GM06990 (cell line): ENCODE data around the gene LAIR2.
A peak's percentile ranks its signal among the peaks of the same experiment; 100 is the strongest.

Source experiments
- DNase-seq: peaks from one replicate; pipeline ENCODE4 v3.0.0-alpha.2; 2011; ENCODE audit not compliant: insufficient read length; ENCODE audit errors: extremely low read depth
- H3K27me3 ChIP-seq: replicated peaks from 2 replicates; pipeline ENCODE4 v1.6.0; 2011; ENCODE audit warnings: low read length; ENCODE audit not compliant: control insufficient read depth, insufficient read depth
- H3K36me3 ChIP-seq: 2 replicates; pipeline ENCODE4 v1.5.1; 2011; ENCODE audit warnings: low read length; ENCODE audit not compliant: control insufficient read depth, insufficient read depth
- H3K4me3 ChIP-seq: replicated peaks from 2 replicates; pipeline ENCODE4 v1.5.1; 2011; ENCODE audit warnings: low read depth, mild to moderate bottlenecking, control low read depth, low read length
- TF ChIP-seq, protein P1 (sequence below): IDR thresholded peaks from 2 replicates; pipeline ENCODE4 v1.5.1; 2011; ENCODE audit warnings: low read length, control low read depth, mild to moderate bottlenecking, inconsistent platforms; ENCODE audit not compliant: insufficient read depth, poor library complexity, severe bottlenecking

LAIR2 gene

GRCh38 chr19:54523403-54523802 is 20.8 kb downstream of the LAIR2 start:
- no peaks in the 10 kb centered on the region for H3K36me3 ChIP-seq
- no peaks in the 10 kb centered on the region for H3K27me3 ChIP-seq
- H3K4me3 ChIP-seq = no peak overlapping the region
- TF ChIP-seq, protein P1, sequence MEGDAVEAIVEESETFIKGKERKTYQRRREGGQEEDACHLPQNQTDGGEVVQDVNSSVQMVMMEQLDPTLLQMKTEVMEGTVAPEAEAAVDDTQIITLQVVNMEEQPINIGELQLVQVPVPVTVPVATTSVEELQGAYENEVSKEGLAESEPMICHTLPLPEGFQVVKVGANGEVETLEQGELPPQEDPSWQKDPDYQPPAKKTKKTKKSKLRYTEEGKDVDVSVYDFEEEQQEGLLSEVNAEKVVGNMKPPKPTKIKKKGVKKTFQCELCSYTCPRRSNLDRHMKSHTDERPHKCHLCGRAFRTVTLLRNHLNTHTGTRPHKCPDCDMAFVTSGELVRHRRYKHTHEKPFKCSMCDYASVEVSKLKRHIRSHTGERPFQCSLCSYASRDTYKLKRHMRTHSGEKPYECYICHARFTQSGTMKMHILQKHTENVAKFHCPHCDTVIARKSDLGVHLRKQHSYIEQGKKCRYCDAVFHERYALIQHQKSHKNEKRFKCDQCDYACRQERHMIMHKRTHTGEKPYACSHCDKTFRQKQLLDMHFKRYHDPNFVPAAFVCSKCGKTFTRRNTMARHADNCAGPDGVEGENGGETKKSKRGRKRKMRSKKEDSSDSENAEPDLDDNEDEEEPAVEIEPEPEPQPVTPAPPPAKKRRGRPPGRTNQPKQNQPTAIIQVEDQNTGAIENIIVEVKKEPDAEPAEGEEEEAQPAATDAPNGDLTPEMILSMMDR = no peak
- DNase-seq = peak; percentile 50

GRCh38 chr19:54525636-54526035 is 23.0 kb downstream of the LAIR2 start:
- Histone ChIP-seq H3K36me3 (no peaks in the 10 kb centered on the region), H3K27me3 (no peaks in the 10 kb centered on the region), H3K4me3 (no peak overlapping the region)
- TF ChIP-seq, protein P1 = no peak
- no peak for DNase-seq

- no peaks in the 10 kb centered on the region for H3K27me3 ChIP-seq
- DNase-seq = no peak
- no peaks in the 10 kb centered on the region for H3K36me3 ChIP-seq
- H3K4me3 ChIP-seq = no peak overlapping the region
- TF ChIP-seq, protein P1 = no peak
These were observed 24.3 kb downstream of the LAIR2 start for GRCh38 chr19:54526972-54527371.

DNA sequence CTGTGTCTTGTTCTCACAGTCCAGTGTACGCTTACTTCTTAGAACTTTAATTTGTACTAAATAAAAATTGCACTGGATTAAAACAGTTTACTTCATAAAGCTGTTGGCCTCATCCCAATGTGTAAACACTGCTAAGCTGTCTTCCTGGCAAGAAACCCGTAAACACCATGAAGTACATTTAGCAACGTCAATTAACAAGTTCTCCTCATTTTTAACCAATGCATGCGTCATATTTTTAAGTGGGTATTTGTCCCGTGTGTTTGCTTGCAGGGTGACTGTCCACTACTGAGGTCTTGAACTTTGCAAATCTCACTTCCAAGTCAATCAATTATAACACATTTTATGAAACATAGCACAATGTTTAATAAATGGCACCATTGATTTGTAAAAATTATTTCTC is 28.2 kb downstream of the LAIR2 start:
- Histone ChIP-seq H3K4me3 (no peak overlapping the region), H3K36me3 (no peaks in the 10 kb centered on the region), H3K27me3 (no peaks in the 10 kb centered on the region)
- TF ChIP-seq, protein P1 = no peak
- DNase-seq = no peak

DNA sequence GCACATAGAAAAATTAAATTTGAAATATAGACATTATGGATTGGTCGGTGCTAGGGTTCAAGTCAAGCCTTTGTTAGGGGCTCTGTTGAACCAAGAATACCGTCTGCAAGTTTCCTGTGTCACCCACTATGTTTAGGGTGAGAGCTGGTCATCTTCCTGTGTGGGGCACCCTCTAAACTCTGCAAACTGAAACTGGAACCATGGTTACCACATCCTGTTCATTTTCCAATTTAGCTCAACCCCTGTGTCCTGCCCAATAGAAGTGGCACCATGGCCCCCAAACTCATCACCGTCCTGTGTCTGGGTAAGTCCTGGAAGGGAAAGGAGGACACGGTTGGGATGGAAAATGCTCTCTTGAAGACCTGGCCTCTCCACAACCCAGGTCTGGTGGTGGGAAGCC is 29.9 kb downstream of the LAIR2 start:
- Histone ChIP-seq H3K27me3 (no peaks in the 10 kb centered on the region), H3K36me3 (peaks cover 3% of the 10 kb centered on the region; the same call in 1 of the 2 replicates), H3K4me3 (peak overlapping the region; percentile 53)
- peak; percentile 72 for DNase-seq
- TF ChIP-seq, protein P1 = no peak

DNA sequence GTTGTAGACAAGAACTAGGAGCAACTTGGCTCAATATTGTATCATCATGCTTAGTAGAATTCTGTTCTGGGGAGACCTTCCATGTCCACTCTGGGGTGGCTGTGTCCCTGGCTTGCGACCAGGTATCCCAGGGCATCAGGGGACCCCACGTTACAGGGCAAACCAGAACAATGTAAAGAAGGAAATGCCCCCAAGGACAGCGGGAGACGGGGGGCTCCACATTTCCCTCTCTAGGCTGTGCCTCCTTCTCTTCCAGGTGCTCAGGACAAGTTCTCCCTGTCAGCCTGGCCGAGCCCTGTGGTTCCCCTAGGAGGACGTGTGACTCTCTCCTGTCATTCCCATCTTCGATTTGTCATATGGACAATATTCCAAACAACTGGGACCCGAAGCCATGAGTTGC is 30.8 kb downstream of the LAIR2 start:
- TF ChIP-seq, protein P1 = no peak
- no peaks in the 10 kb centered on the region for H3K27me3 ChIP-seq
- H3K36me3 ChIP-seq = peaks cover 3% of the 10 kb centered on the region; the same call in 1 of the 2 replicates
- peak overlapping the region; percentile 53 for H3K4me3 ChIP-seq
- no peak for DNase-seq
